HG03521 (cell line): ENCODE measurements around the gene ASF1A.
A peak's percentile ranks its signal among the peaks of the same experiment; 100 is the strongest.
"Not testable (repeated sequence)": the region's sequence is repeated elsewhere in the genome, so short reads cannot be mapped to it uniquely, and the experiment has no call there.

ENCODE experiments used
- ATAC-seq: cut with Tn5 transposase; IDR thresholded peaks from one replicate; pipeline ENCODE4 v1.9.1; 2021; ENCODE audit warnings: mild to moderate bottlenecking, moderate library complexity; ENCODE audit not compliant: unreplicated experiment

ASF1A gene

DNA sequence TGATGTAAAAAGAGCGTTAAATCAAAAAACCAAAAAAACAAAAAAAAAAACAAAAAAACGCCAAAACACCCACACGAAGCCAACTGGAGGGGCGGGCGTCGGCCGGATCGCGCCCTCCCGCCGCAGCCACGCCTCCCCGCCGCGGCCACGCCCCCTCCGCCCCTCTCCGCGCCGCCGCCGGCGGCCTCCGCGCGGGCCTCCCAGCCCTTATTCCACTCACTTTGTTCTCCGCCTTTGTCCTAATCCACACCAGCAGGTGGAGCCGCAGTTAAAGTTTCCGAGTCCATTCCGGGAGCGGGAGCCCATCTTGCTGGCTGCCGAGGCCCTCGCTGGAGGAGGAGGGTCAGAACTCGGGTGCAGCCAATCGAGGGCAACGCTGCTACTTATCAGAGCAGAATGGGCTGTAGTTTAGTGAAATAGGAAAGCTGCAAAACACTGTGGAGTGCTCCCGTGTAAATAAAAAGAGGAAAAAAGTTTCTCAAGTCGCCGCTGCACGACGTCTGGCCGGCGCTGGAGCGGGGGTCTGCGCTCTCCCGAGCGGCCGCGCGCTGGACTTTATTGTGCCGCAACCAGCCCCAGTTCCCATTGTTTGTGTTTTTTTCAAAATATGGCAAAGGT is at the start of gene ASF1A:
Gene ASF1A (plus strand): TSS at position 346 of the 618 bp plus-strand sequence. CDS start 262 bp downstream, at position 608.
- peak; percentile 57 for ATAC-seq

DNA sequence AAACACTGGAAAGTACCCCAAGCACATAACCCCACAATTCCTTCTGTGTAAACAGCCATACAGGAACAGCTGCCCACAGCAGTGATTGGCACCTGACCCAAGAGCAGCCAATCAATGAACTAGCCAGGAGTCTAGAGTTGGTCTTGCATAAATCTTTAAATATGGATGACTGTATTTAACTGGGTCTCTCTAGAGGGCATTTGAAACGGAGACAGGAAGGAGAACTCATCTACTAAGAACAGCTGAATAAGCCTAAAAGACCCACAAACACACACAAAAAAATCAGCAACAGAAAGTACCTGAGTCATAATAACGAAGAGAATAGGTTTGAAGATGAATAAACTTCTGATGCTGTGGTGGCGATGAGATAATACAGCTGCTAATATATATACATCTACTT is 49.0 kb upstream of the ASF1A start:
- peak; percentile 52 for ATAC-seq

DNA sequence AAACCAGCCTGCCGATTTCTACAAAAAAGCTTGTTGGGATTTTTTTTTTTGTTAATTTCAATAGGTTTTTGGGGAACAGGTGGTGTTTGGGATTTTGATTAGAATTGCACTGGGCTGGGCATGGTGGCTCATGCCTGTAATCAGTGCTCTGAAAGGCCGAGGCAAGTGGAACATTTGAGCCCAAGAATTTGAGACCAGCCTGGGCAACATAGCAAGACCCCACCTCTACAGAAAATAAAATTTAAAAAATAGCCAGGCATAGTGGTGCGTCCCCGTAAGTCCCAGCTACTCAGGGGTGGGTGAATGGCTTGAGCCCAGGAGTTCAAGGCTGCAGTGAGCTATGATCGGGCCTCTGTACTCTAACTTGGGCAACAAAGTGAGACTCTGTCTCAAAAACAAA is 40.5 kb upstream of the ASF1A start:
- no peak for ATAC-seq

DNA sequence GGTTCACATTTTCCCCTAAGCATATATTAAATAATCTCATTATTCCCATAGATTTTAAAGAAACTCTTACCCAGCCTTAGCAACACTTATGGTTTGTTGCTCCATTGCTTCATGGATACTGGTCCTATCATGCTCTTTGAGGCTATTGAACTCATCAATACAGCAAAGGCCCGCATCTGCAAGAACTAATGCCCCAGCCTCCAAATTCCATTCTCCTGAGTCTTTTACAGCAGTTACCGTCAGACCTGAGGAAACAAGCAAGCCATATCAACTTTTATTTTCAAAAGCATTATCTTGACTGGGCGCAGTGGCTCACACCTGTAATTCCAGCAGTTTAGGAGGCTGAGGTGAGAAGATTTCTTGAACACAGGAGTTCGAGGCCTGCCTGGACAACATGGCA is 37.7 kb upstream of the ASF1A start:
- ATAC-seq, result no peak

DNA sequence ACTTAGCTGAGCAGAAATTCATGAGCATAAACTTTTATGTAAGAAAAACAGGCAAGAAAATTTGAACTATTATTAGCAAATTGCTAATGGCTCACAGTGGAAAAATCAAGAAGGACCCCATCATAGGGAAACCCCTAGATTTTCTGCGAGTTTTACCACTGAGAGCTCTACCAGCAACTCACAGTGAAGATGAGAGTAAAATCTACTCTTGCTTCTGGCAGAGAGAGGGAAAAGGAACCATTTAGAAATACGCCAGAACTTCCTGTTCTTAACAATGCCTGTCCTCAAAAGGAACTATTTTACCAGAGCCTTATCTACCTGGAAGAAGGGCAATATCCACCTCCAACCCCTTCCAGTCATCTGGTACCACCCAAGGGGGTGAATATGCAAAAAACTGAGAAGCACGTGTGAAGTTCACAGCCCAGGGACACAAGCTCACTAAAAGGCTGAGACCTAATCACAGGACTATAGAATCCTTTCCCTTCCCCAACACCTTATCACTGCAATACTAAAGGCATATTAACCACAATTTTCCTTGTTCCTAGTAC is 34.4 kb upstream of the ASF1A start:
- no peak for ATAC-seq

DNA sequence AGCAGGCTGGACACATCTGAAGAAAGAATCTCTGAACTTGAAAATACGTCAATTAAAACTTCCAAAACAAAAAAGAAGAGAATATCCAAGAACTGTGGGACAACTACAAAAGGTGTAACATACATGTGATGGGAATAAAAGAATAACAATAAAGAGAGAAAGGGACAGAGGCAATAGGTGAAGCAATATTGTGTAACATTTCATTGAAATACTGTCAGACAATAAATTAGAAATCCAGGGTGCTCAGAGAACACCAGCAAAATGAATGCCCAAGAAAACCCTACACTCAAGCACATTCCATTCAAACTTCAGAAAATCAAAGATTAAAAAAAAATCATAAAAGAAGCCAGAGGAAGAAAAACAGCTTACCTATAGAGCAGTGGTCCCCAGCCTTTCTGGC is 33.6 kb upstream of the ASF1A start:
- no peak for ATAC-seq

DNA sequence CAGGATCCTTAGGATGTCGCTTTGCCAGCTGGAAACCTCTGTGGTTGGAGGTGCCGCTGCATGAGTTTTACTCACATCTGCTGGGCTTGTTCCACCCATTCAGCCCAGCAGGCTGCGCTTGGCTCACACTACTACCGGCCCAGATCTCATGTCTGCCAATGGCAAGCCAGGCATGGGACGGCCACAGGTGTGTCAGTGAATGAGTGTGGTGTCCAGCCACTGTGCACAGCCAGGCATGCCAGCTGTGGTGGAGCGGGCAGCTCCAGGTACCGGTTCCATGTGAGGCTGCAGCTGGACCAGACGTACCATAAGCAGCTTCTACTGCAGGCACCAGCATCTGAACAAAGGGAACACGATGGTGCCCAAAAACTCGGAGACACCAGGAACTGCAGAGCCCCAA is 33.1 kb upstream of the ASF1A start:
- no peak for ATAC-seq

DNA sequence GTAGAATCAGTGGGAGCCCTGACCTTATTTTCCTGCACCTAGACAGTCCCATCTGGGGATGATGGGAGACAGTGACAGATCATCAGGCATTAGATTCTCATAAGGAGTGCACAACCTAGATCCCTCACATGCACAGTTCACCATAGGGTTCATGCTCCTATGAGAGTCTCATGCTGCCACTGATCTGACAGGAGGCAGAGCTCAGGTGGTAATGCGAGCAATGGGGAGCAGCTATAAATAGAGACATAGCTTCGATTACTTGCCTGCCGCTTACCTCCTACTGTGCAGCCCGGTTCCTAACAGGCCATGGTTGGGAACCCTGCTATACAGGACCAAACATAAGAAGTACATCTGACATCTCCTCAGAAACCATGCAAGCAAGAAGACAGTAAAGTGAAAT is 31.5 kb upstream of the ASF1A start:
- ATAC-seq, result no peak

DNA sequence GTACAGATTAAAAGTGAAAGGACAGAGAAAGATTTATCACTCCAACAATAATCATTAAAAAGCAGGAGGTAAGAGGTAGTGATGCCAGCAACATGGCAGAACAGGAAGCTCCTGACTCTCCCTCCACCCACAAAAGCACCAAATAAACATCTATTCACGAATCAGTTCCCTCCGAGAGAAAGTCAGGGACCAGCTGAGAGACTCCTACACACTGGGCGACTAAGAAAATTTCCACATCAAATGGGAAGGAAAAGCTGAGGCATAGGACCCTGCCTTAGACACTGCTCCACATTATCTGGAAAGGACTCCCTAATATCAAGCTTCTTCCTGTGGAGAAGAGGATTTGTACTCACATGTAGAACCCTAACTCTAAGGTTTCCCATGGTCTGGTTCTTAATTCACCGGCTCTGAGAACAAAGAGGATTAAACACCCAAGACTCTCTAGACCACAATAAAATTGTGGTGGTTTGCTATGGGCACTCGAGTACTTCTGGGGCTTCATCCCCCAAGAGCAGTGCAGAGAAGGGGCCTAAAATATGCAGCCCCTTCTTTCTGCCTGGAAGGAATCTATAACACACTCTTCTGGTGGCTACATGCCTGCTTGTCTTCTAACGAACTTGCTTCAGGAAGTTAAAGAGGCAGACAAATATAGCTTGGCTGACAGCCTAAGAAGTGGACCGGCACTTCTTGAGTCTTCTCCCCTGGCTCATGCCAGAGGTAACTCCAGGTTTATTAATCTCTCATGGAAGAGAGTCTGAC is 29.4 kb upstream of the ASF1A start:
- ATAC-seq, result no peak

DNA sequence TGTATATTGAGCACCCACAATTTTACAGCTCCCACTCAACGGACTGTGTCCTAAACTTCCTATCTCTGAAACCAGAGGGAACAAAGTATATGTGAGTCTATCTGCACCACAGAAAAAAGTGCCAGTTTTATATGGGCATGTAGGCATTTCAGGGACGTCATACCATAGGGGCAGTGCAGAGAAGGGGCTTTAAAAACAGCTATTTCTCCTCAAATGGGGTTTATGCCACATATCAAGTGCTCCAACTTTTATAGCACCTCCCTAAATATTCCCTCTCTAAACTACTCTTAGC is 28.9 kb upstream of the ASF1A start:
- no peak for ATAC-seq

DNA sequence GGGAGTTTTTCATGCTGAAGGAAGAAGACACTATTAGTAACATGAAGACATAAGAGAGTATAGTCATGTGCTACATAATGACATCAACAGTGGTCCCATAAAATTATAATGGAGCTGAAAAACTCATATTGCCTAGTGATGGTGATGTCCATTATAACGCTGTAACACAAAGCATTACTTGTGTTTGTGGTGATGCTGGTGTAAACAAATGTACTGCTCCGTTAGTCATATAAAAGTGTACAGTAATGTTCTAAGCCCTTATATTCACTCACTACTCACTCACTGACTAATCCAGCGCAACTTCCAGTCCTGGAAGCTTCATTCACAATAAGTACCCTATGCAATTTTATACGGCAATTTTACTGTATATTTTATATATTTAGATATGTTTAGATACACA is 26.8 kb upstream of the ASF1A start:
- ATAC-seq, result no peak

DNA sequence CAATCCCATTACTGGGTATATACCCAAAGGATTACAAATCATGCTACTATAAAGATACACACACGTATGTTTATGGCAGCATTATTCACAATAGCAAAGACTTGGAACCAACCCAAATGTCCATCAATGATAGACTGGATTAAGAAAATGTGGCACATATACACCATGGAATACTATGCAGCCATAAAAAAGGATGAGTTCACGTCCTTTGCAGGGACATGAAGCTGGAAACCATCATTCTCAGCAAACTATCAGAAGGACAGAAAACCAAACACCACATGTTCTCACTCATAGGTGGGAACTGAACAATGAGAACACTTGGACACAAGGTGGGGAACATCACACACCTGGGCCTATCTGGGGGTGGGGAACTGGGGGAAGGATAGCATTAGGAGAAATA is 25.1 kb upstream of the ASF1A start:
- ATAC-seq, result not testable (repeated sequence)

DNA sequence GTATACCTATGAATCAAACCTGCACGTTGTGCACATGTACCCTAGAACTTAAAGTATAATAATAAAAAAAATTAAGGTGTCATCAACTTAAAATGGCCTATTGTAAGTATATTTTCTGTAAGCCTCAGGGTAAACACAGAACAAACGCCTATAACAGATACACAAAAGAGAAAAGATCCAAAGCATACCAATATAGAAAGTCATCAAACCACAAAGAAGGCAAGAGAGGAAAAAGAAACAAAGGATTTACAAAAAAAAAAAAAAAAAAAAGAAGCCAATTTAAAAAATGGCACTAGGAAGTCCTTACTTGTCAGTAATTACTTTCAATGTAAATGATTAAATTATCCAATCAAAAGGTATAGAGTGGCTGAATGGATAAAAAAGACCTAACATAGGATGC is 24.6 kb upstream of the ASF1A start:
- no peak for ATAC-seq

DNA sequence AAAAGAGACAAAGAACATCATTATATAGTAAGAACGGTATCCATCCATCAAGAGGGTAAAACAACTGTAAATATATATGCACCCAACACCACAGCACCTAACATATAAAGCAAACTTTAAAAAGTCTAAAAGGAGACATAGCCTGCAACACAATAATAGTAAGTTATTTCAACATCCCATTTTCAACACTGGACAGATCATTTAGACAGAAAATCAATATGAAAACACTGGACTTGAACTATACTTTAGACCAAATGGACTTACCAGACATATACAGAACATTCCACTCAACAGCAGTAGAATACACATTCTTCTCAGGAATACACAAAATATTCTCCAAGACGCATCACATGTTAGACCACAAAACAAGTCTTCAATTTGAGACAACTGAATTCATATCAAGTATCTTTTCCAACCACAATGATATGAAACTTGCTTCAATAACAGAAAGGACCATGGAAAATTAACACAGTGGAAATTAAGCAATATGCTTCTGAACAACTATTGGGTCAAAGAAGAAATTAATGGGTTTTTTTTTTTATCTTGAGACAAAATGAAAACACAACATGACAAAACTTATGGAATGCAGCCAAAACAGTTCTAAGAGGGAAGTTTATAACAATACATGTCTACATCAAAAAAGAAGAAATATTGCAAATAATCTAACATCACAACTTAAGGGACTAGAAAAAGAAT is 23.9 kb upstream of the ASF1A start:
- ATAC-seq, result no peak

DNA sequence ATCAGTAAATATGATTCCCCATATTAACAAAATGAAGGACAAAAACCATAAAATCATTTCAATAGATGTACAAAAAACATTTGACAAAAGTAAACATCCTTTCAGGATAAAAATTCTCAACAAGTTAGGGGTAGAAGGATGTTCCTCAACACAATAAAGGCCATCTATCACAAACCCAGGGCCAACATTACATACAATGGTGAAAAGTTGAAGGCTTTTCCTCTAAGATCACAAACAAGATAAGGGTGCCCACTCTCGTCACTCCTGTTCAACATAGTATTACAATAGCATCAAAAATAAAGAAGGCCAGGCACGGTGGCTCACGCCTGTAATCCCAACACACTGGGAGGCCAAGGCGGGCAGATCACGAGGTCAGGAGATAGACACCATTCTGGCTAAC is 22.6 kb upstream of the ASF1A start:
- ATAC-seq, result no peak

DNA sequence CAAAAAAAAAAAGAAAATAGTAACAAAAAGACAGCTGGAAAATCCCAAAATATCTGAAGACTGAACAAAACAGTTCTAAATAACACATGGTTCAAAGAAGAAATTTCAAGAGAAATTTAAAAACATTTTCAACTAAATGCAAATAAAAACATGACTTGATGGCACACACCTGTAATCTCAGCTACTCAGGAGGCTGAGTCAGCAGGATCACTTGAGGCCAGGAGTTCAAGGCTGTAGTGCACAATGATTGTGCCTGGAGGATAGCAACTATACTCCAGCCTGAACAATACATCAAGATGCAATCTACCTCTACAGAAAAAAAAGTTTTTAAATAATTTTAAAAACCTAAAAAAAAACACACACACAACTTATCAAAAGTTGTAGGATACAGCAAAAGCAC is 21.6 kb upstream of the ASF1A start:
- ATAC-seq, result no peak

DNA sequence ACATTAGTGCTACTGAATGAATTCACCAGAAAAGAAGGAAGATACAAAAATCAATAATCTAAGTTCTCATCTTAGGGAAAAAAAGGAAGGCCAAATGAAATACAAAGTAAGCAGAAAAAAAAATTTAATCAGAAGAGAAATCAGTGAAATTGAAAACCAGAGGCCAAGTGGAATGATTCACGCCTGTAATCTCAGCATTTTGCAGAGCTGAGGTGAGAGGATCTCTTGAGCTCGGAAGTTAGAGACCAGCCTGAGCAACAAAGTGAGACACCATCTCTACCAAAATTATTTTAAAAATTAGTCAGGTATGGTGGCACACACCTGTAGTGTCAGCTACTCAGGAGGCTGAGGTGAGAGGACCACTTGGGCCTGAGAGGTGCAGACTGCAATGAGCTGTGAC is 21.2 kb upstream of the ASF1A start:
- no peak for ATAC-seq

DNA sequence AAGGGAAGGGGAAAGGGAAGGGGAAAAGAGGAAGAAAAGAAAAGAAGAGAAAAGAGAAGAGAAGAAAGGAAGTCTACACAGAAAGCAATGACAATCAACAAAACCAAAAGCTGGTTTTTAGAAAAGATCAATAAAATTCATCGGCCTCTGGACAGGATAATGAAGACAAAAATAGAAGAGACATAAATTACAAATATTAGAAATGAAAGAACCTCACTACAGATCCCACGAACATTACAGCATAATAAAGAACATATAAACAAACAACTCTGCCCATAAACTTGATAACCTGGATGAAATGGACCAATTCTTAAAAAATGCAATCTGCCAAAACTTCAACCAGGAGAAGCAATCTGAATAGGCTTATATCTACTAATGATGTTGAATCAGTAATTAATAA is 20.7 kb upstream of the ASF1A start:
- no peak for ATAC-seq

DNA sequence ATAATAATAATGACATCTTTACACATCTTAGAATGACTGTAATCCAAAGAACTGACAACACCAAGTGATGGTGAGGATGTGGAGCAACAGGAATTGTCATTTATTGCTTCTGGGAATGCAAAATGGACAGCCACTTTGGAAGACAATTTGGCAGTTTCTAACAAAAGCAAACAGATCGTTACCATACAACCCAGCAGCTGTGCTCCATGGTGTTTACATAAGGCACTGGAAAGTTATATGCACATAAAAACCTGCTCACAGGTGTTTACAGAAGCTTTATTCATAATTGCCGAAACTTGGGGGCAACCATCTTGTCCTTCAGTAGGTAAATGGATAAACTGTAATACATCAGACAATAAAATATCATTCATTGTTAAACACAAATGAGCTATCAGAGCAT is 18.3 kb upstream of the ASF1A start:
- no peak for ATAC-seq

DNA sequence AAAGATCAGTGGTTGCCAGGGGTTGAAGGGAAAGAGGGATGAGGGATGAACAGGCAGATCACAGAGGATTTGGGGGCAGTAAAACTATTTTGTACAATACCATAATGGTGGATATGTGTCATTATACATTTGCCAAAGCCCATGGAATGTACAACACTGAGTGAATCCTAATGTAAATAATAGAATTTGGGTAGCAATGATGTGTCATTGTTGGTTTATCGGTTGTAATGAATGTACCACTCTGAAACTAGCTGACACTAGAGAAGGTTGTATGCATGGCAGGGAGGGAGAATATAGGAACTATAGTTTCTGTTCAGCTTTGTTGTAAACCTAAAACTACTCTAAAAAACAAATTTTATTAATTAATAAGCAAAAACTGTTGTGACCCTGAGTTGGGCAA is 17.8 kb upstream of the ASF1A start:
- no peak for ATAC-seq

DNA sequence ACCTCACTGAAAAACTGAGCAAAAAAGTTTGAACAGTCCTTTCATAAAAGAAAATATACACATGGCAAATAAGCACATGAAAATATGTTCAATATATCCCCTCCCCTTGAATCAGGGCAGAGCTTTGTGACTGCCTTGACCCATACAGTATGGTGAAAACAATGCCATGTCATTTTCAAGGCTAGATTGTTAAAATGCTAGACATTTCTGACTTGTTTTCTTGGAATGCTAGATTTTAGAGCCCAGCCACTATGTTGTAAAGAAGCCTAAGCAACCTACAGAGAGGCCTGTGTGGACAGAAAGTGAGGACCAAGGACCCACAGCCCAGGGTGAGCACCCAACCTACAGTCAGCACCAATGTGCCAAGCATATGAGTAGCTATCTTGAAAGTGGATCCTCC is 17.1 kb upstream of the ASF1A start:
- ATAC-seq, result no peak

DNA sequence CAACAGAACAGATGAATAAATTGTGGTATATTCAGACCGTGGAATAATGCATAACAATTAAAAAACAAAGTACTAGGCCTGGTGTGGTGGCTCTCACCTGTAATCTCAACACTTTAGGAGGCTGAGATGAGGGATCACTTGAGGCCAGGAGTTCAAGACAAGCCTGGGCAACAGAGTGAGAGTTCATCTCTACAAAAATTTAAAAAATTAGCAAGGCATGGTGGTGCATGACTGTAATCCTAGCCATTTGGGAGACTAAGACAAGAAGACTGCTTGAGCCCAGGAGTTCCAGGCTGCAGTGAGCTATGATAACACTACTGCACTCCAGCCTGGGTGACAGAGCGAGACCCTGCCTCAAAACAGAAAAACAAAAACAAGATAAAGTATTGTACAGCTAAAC is 16.1 kb upstream of the ASF1A start:
- ATAC-seq, result no peak
